Stimulated activated CD4-positive, alpha-beta T cell treated with anti-CD3 and anti-CD28 coated beads, TNF-alpha, amount 100 ng/mL, for 4 hours (primary cell): ENCODE measurements around the gene INPP5D.
"Not testable (repeated sequence)": the region's sequence is repeated elsewhere in the genome, so short reads cannot be mapped to it uniquely, and the experiment has no call there.

Experiments
- DNase-seq, 3 experiments: peaks; one replicate each; pipeline ENCODE4 v3.0.0-alpha.2; 2020; ENCODE audit warnings: low read depth in 3 of 3

The INPP5D gene

DNA sequence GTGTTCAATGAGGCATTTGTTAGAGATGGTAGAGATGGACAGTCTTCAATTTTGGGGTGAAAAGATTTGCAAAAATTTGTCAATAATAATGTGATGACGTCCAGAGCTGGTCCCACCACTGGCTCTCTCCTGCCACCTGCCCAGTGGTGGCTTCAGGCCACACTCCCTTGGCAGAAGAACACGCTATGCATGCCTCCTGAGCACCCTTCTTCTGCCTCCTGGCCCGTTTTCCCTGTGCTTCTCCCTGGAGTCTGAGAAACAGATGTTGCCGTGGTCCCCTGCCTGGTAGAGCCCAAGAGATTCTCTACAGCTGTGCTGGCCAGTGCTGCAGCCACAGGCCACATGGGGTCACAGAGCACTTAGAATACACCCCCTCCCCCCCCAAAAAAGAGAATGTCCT lies 33.6 kb downstream of the INPP5D start:
- no peak for DNase-seq

DNA sequence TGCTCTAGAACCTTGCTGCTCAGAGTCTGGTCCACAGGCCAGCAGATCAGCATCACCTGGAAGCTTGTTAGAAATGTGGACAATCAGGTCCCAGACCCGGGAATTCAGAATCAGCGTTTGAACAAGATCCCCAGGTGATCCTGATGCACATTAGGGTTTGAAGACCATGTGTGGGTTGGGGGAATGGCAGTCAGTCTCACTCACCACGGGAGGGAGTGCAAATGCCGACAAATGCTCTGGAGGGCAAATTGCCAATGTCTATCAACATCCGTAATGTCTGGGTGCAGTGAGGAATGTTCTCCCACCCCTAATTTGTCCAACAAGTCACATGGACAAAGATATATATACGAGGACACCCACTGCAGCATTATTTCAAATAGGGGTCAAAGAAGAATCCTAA lies 34.5 kb downstream of the INPP5D start:
- DNase-seq = no peak

DNA sequence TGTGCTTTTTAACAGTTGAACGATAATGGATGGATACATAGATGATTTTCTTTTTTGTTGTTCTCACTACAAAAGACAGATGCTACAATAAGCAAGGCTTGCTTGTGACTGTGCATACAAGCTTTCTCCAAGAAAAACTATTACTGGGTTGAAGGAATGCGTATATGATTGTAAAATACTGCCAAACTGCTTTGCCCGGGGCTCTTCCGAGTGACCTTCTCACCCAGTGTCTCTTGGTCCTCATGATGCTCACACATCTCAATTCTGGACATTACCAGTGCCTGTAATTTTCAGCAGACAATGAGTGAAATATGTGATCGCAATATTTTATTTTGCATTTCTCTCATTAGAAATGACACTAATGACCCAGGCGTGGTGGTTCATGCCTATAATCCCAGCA lies 35.9 kb downstream of the INPP5D start:
- DNase-seq = no peak

DNA sequence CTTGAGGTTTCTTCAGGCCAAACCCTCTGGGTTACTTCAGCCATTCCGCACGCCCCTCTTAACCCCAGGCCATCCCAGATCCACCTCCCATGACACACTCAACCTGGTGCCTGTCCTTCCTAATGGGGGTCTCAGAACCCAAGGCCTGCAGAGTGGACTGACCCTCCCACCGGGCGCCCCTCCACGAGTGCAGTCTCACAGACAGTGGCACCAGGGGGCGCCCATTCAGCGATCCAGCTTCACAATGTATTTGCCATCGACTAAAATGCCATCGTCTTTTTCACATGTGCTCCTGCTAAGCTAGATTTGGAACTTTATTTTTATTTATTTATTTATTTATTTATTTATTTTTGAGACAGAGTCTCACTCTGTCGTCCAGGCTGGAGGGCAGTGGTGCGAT lies 38.5 kb downstream of the INPP5D start:
- DNase-seq = no peak

DNA sequence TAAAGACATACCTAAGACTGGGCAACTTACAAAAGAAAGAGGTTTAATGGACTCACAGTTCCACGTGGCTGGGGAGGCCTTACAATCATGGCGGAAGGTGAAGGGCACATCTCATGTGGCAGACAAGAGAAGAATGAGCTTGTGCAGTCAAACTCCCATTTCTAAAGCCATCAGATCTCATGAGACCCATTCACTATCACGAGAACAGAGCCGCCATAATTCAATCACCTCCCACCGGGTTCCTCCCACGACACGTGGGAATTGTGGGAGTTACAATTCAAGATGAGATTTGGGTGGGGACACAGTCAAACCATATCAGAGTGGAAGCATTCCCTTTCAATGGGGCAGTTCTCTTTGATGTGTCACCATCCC lies 39.7 kb downstream of the INPP5D start:
- DNase-seq = not testable (repeated sequence)

DNA sequence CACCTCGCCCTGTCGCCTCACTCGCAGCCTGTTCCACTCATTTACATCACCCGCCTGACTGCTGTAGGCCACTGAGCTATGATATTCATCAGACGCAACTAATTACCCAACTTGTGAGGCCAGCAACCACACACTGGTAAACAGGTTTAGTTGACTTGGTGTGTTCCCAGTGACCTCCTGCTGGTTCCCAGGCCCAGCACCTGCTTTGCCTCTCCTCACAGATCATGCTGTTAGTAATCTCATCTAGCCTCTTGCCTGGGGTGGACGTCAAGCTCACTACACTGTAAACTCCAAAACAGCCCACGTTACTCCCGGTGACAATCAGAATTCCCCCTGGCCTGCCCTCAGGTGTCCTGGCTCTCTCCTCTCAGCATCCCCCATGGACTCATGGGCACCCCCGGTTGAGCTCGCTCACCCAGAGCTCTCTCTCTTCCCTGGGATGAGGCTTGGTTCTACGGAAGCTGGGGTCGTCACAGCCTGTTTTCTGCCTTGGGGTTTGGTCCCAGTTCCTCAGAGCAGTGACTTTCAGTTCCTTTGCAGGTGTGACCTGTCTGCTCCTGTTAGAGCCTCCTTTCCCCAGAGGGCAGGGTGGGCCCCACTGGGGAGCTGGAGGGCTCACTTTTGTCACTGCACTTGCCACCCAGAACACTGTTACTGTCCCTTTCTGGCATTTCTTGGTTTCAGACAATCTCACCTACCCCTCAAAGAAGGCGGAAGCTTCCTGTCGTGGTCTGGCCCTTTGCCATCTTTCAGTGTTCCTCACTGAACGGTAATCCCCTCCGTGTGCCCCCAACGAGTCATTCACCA lies 40.3 kb downstream of the INPP5D start:
- DNase-seq = no peak

DNA sequence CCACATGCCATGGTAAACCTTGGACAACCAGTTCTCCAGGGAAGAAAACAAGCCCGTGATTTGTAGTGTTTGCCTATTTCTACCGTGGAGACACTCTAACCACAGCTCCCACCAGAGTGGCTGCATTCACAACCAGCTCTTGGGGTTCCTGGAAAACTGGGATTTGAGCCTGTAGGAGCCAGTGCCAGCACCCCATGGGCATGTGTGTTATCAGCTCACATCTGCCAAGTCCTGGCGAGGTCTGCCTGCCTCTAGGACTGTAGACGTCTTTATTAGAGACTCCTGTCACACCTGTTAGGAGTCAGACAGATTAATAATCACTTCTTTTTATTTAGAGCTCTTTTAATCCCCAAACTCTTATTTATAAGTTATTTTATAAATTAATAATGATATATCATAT lies 41.0 kb downstream of the INPP5D start:
- no peak for DNase-seq

DNA sequence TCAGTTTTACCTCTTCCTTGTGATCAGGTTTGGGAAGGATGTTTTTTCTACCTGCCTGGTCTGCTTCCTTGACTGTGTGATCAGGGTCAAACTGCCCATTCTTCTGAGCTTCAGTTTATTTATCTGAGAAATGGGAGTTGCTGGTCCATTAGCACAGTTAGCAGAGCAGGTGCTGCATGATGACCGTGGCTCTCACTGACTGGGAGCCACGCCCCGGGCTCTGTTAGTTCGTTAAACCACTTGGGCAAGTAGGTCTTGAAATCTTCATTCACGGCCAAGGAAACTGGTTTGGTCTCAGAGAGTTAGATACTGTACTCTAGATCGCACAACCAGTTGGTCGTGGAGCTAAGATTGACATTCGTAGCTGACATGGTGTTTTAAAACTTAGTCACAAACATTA lies 41.7 kb downstream of the INPP5D start:
- no peak for DNase-seq

DNA sequence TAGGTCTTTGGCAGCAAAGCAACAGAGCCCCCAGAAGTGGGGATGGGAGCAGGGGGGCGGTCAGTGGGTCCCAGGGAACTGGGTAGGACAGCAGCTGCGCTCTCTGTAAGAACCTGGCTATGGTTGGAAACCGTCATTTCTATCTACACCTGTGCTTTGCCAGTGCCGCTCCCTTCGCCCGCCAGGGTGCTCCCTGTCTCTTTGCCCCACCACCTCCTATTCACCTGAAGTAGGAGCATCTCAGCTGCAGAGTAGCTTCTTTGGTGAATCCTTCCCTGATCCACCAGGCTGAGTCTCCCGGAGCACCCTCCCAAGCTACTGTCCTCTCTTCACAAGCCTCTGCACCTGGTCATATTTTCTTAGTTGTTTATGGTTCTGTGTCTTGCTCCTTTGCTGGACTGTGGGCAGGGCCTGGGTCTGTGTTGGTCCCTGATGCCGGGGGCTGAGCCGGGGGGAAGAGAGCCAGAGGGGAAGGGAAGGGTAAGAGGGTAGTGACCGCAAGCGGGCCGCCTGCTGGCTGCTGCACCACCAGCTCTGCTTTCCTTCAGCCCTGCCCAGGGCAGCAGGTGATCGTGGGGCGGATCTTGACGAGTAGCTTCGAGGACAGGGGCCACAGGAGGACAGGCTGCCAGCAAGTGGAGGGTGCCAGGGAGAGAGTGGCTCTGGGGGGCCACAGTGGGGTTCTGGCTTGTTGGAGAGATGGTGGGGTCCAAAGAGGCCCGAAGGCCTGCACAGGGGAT lies 45.2 kb downstream of the INPP5D start:
- DNase-seq = no peak

DNA sequence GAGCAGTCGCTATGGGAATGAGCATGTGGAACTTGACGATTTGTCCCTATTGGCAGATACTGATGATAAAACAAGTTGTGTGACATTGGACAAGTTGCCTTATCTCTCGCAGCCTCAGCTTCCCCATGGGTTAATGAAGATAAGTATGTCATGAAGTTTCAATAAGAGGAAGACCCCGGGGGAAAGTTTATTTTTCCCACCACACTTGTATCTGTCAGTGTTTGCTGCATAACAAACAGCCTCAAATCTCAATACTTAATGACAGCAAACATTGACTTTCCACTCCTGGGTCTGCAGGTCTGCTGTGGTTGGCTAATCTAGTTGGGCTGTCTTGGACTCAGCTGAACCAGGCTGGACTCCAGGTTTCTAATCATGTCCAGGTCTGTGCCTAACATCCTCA lies 45.8 kb downstream of the INPP5D start:
- no peak for DNase-seq

DNA sequence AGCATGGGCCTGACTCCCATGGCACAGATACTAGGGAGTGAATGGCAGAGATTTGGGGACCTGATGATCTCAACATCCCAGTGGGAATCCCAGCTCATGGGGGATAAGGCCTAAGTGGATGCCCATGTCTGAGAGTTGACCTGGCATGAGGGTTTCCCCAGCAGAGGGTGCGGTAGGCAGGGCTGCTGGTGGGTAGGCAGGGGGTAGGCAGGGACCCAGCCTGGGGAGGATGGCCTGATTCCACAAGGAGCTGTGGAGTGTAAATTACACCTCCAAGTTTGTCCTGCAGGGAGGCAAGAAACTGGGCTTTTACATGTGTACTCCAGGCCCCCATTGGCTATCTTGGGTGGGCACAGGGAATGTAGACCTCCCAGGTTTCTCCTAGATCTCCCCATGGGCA lies 46.9 kb downstream of the INPP5D start:
- DNase-seq = no peak

DNA sequence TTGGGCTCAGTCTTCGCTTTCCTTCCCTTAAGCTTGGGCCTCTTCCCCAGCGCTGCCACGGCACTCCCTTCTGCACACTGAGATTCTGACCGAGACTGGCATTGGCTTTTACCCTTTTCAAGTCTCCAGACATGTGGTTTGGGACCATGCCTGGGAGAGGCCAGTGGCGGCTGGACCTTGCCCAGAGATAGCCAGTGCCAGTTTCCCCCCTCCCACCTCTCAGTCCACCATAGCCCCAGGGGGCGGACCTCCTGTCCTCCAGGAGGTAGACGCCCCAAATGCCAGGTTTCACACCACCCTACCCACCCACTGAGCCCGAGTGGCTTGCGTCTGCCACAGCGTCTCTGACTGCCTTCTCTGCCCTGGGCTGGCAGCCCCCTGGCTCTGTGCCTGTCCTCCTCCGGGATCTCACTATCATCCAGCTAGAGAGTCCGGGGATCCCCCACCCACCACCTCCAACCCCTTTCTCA lies 47.7 kb downstream of the INPP5D start:
- DNase-seq = no peak

DNA sequence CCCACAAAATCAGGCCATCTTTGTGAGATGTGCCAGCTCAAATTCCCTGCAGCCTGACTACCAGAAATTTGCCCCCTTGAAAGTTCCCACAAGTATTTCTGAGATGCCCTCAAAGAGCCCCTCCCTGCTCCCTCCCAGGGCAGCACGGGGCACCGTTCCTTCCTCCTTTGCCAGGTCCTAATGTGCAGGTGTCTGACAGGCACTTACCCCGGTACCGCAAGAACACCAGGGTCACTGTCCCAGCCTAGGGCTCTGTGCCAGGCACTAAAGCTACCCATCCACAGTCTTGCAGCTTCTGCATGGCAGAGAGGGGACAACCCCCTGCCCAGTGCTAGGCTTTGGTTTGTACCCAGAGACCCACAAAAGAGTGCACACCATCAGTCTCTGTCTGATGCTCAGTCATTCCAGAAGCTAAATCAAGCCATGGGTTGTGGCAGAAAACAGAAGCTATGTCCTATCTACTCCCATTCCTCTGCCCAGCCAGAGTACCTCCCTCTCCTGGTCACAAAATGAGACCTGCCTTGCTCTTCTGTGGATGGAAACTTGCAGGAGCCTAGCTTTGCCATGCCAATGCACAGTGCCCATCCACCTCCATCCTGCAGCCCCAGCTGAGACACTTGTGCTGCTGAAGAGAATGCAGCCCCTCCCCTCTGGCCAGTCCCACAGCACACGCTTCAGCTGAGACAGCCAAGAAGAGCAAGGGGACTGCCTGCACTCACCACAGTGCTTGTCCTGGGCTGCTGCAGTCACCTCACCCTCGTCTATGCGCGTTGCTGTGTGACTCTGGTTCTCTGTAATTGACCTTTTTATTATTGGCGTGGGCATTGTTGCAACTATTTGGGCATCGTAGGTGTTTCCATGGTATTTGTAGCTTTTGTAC lies 48.7 kb downstream of the INPP5D start:
- no peak for DNase-seq

DNA sequence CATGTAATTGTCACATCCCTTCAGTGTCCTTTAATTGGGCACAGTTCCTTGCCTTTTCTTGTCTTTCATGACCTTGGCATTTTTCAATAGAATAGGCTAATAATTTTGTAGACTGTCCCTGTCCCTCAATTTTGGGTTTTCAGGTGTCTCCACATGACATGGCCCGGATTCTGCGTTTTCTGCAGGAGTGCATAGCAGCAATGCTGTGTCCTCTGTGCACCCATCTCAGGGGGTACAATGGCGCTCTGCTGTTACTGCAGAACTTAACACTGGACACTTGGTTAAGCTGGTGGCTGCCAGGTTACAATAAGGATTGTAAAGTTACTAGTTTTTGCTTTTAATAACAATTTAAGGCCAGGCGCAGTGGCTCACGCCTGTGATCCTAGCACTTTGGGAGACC lies 51.3 kb downstream of the INPP5D start:
- DNase-seq = no peak

DNA sequence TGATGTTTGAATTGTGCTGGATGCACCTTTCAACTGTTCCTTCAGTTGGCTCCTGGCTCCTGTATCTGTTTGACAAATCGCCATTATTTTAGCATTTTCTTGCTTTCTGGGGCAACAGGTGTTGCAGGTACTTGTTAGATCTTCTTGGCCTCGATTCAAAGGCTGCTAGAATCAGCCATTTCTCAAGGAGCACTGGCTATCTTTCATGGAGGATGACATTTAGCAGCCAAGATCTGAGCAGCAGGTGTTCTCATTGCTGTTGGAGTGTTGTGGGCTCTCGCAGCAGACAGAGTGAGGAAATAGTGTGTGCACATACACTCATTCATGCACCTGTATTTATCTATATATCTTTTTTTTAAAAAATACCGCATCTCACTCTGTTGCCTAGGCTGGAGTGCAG lies 52.2 kb downstream of the INPP5D start:
- DNase-seq = no peak

DNA sequence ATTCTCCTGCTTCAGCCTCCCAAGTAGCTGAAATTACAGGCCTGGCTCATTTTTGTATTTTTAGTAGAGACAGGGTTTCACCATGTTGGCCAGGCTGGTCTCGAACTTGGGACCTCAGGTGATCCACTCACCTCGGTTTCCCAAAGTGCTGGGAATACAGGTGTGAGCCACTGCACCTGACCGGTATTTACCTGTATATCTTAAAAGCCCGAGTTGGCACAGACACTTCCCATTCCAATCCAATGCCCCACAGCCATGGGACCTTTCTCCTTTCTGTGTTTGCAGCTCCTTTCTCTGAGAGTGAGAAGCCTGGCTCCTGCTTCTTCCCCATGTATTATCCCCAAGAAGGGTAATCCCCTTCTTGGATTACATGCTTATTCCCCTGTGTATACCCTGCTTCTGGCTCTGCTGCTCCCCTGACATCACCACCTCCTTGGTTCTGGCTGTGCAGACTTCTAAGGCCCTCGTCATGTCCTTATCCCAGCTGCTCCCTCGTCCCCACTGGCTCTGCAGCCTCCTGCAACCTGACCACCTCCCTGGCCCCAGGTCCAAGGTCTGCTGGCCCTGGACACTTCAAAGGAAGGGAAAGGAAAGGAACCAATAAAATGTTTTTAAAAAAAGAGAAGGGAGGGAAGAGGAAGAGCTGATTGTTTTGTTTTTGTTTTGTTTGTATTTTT lies 52.8 kb downstream of the INPP5D start:
- no peak for DNase-seq

DNA sequence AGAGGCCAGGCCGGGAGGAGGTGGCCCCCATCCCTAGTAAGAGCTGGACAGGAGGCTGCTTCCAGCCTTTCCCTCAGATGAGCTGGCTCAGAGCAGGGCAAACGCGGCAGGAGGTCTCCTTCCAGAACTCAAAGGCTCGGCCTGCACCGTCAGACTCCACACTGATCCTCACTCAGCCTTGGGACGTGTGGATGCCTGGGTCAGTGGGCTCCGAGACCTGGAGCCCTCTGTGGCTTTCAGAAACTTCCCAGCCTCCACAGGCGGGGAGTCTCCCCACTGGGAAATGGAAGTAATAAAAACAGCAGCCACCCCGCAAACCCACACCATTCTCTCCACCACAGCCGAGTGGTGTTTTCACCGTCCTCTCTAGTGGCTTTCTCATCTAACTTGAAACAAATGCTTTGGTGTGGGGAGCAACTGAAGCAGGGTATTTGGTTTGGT lies 54.3 kb downstream of the INPP5D start:
- DNase-seq = no peak

DNA sequence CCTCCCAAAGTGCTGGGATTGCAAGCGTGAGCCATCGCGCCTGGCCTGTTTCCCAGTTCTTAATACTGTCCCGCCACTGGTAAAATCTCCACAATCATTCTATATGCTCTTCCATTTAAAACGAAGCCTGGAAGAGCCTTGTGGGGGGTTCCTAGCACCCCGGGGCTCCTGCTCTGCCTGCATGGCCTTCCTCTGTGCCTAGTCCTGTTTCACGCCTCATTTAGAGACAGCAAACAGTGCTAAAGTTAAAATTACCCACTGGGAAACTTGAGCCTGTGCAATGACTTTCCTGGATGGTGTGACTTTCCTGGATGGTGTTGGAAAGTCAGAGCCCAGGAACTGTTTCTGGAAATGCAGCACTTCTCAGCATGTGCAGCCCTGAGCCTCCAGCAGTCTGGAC lies 55.0 kb downstream of the INPP5D start:
- no peak for DNase-seq

DNA sequence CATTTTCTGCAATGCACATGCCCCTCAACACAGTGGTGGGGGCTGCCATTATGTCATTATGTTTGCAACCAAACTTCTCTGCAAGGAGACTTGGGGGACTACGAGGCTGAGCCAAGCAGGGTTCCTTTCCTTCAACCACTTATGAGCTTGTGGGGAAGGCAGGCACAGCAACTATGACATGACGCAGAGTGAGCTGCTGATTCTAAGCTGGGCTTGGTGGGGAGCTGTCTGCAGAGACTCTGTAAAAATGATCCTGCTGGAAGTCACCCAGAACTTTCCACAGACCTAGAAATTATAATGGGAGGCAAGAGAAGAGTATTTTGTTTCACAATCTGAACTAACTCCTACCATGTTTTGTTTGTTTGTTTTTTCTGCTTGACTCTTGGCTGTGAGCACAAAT lies 55.6 kb downstream of the INPP5D start:
- no peak for DNase-seq

DNA sequence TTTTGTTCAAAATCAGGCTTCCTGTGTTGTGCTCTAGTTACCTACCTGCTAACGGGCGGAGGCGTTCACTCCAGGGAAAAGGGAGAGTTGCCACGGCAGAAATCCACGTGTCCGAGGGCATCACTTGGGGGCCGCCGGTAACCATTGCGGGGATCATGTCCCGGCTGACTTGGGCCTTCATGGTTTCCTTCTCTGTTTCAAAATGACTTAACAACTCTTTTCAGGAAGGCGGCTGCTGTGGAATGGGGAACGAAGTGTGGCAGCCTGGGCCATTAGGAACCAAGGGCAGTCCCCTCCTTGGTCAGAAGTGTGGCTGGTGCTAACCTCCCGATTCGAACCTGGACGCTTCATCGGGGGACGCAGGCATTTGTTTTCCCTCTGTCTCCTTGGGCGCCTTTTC lies 56.8 kb downstream of the INPP5D start:
- DNase-seq = no peak

DNA sequence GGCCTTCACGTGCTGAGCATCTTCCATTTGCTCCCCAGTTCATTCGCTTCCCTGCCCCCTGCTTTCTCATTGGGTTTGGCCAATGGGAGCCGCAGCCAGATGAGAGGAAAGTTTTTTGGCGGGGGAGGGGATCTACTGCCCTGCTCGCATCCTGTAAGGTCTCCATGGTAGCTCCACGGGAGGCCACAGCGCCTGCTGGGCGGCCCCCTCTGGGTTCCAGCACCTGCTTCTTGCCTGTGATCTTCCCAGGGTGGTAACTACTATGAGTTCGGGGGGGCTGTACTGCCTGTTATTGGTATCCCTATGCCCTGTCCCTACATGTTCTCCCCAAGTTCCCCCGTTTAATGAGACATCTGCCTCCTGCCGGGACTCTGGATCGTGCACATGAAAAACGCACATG lies 57.2 kb downstream of the INPP5D start:
- DNase-seq = no peak
